Activated T-cell treated with anti-CD3 and anti-CD28 coated beads for 1 hour (primary cell): ENCODE results near the gene NOD2.

ENCODE experiments used
- DNase-seq: peaks from one replicate; pipeline ENCODE4 v3.0.0-alpha.2; 2020; ENCODE audit warnings: low read depth

The NOD2 gene

DNA sequence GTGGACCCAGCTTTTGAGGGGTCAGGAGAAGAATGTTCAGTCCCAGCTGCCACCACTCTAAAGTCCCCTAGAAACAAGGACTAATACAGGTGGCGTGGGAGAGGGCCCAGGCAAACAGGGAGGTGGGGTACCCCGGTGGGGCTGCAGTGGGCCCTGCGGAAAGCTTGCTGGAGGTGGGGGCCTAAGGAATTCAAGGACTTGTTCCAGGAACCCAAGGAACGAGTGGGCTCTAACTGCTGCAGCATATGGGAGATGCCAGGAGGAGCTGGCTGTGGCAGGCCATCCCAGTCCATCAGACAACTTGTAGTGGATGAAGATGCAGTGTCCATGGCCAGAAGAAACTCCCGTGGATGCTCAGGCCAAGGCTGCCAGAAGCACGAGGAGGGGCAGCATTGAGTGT is 22.9 kb upstream of the NOD2 start:
- no peak for DNase-seq

DNA sequence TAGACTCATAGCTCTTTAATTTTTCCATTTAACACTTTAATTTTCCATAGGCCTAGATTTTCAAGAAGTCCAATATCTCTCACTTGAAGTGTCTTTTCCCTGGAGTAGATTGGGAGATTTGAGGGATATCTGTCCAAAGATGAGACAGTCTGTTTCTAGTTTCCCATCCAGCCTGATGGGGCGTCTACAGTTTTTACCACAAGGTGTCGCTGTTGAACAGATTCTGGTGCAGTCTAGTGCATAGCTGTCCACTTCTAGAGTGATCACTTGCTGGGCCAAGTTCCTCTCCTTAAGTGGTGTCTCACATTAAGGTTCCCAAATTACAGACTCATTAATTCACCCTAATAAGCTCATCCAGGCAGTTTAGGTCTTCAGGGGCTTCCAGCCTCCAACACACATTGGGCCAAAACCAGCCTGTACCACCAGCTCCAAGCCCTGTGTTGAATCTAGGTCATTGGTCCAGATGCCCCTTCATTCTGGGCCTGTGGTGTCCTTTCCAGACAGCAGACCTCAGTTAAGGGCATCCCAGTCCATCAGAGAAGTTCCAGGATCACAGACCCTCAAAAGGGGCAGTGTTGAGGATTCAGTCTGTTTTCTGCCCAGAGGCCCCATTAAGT is 21.7 kb upstream of the NOD2 start:
- DNase-seq, result no peak

DNA sequence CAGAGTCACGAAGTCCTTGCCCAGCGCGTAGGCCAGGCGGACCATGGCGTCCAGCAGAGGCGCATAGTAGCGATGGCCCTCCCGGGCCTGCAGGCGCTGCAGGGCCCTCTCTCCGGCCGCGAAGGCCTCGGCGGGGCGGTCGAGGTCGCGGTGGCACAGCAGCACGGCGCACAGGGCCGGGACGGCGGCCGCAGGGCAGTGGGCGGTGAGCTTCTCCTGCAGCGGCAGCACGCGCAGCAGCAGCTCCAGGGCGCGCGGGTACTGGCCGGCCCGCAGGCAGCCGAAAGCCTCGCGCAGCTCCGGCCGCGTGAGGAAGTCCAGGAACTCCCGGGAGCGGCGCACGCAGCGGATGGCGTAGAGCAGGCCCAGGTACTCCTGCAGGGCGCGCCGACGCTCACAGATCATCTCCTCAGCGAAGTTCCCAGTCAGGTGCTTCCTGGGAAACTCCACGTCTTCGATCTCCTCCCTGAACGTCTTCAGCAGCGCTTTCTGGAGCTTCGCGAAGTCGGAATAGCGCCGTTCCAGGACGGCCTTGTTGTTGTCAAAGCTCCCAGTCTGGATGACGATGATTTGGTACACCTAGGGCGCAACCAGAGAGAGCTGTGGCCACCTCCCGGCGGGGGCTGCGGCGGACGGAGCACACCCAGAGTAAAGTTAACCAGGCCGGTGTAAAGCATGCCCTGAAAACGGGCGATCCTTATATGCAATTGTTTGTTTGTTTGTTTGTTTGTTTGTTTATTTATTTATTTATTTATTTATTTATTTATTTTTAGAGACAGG is 19.7 kb upstream of the NOD2 start:
- DNase-seq, result no peak

DNA sequence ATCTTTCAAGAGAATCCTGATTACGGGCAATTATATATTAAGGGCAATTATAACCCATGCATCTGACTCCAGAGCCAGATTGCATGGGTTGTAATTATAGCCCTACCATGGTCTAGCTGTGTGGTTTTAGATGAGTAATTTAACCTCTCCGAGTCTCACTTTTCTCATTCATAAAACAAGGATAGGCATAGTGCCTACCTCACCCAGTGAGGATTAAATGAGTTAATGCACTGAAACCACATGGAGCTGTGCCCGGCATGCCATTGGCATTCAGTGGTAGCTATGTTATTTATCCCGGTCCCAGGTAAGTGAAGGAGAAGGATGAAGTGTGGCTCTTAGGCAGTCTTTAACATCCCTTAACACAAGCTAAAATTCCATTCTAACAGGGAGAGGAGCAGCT is 18.6 kb upstream of the NOD2 start:
- no peak for DNase-seq

DNA sequence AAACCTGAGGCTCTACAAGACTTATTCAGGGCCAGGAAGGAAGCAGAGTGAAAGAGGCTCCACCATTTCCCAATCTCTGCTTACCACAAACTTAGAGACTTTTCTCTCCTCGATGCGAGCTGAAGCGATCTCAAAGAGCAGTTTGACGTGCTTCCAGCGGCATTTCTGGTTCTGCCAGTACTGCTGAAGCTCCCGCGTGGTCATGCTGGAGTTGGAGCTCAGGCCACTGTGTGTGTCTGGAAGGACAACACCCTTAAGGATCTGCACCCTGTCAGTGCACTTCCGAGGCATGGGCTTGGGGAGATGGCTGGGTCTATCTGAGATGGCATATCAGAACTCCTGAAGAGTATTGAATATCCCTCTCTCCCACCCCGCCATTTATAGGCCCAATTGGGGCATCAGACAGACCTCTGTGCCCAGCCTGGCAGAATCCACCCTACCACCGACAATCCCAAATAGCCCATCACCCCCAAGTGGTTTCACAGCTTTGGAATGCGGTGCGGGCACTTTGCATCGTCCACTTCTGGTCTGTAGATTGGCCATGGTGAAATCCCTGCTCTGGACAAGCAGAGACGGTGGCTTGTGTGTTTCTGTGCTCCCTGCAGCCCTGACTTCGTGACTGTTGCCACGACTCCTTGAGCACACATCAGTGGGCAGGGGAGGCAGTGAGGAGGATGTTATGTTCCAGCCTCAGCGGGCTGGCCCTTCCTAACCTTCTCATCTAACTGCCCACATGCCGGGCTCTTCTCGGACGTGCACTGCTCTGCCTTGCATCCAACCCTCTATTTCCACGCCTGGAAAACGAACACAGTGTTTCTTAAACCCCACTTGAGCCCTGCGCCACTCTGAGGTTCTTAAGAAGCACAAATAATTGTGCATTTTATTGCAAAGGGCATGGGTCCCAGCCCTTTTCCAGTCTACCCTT is 17.5 kb upstream of the NOD2 start:
- no peak for DNase-seq

DNA sequence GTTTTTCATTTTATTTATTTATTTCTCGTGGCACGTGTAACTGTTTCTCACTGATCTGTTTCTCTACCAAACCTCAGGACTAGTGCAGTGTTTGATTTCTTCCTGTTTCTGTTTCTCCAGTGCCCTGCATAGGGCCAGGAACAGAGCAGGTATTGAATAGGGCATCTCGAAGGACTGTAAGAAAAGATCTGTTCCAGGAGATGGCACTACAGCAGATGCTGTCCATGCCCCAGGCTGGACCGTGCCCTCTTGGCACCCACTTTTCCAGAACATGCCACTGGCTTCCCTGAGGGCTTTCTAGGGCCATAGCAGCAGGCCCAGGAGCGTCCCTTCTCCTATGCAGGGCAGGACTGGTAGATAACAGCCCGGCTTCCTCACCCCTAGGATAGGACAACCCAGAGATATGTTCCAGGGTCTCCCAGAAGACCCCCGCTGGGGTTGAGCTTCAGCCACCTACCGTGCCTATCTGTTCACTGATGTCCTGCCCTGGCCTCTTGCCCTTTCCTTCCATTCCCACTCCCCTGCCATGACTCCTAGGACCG is 16.7 kb upstream of the NOD2 start:
- DNase-seq, result no peak

DNA sequence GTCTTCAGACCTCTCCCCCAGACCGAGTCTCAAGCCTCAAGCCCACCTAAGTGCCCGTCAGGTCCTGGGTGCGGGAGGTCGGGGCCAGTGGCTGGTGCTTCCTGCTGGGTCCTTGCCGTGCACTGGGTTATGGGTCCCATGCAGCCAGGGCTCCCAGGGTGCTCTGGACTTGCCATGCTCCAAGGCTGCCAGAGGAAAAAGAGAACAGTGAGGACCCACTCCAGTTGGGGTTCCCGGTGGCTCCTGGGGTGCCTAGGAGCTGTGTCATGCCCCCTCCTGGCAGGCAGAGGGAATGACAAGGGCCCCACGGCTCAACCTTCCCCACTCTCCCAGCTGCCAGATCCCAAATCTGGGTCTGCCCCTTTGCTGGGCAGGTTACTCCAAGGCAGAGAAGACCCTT is 16.1 kb upstream of the NOD2 start:
- DNase-seq, result no peak

DNA sequence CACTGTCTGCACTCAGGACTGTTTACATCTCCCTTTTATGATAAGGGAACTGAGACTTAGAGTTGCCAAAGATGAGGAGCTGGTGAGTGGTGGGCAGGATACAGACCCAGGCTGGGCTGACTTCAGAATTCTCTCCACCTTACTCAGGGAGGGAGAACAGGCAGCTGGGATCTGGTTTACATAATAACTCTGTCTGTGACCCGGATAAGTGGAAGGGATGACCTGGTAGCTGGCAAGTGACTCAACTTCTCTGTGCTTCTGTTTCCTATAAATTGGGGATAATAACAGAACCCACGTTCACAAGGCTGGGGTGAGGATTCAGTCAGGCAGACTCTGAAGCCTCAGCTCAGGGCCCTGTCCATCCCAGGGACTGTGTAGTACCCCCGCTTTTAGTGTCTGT is 14.9 kb upstream of the NOD2 start:
- DNase-seq, result no peak

DNA sequence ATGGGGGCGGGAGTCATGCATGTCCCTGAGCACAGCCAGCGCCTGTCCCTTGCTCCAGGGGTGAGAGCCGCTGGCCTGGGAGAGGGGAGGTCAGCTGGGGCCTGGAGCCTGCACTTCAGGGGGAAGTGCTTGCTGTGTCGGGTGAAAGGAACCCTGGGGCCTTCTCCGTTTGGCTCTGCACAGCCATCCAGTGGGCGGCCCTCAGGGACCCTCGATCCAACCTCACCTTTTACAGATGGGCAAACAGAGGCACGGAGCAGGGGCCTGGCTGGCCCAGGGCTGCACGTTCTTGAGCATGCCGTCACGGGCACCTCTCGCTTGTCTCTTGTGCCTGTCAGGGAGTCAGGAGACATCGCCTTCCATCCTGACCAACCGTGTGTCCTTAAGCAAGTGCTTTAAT is 14.1 kb upstream of the NOD2 start:
- no peak for DNase-seq

DNA sequence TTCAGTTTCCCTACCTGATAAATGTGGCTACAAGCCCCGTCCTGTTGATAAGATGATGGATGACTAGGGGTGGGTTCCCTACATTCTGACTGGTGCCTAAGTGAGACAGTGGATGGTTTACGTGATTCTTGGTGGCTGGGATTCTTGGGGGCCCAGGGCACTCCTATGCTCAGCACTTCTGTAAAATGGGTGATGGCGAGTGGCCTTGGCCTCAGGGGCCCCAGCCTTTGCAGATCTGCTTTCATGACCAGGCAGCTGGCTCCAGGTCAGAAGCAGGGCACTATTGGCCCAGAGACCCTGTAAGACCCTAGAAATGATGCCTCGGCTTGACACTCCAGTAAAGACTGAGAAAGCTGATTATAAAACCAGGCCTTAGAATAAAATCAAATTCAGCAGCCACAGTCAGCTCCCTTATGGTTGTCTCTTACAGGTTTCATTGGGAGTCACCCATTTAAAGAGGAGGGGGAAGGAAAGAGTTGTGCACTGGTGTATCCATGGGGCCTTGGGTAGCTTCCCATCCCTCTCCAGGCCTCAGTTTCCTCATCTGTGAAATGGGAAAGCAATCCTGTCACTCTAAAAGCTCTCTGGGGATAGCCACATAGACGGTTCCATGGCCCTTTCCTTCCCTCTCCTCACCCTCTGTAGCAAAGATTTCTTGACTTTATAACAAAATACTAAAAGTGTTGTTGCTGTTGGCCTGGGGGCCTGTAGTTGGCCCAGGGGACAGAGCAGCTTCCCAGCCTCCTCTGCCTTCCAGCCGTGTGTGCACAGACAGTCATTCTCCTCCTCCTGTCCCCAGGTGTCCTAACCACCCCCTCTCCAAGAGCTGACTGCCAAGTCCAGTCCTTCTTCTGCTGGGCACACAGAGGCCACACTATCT is 13.5 kb upstream of the NOD2 start:
- DNase-seq, result no peak

DNA sequence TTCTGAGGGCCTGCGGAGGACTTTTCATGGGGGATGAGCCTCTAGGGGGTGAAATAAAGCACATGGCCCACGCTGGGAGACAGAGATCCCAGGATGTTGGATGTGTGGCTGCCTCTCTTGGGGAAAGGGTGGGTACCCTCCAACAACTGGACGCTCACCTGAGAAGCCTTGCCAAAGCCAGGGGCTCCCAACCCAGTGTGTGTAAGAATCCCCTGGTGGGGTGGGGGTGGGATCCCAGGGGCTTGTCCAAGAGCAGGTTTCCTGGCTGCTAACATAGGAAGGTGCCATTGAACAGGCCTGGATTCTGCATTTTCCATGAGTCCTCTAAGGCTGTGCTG is 12.9 kb upstream of the NOD2 start:
- no peak for DNase-seq

DNA sequence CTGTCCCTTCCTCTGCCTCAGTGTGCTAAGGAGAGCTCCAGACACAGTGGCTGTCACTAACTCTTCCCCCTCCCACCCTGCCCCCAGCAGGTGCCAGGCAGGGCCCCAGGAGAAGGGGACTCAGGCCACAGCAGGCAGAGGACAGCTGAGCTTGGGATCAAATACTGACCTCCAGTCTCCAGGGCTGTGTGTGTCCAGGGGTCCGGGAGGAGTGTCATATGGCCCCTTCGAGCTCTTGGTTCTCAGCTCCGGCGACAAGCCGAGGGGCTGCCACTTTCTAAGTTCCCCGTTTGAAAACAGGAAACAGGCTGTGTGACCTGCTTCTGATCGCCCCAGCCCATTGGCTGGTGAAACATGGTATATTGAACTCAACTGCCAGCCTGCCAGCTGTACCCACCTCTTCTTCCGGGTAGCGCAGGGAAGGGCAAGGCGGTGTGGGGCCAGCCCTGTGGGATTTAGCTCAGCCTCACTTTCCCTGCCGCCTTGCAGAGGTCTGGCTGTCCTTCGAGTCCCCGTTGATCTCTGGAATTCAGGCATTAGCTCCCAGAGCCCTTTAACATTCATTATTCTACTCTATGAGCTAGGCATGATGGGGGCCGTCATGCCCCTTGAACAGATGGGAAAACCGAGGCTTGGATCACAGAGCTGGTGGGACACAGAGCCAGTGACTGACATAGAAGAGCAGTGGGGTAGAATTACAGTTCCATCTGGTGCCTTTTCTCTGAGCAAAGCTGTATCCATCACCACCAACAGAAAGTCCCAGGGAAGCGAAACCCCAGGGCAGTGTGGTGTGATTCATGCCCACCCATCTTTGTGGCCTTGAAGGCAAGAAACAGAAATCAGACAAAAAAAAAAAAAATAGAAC is 12.2 kb upstream of the NOD2 start, which contains the start of gene SNX20:
Gene SNX20 (minus strand): TSS at position 292 of the 865 bp plus-strand sequence. CDS start 3,786 bp downstream, outside the sequence.
- DNase-seq, result peak; percentile 55

DNA sequence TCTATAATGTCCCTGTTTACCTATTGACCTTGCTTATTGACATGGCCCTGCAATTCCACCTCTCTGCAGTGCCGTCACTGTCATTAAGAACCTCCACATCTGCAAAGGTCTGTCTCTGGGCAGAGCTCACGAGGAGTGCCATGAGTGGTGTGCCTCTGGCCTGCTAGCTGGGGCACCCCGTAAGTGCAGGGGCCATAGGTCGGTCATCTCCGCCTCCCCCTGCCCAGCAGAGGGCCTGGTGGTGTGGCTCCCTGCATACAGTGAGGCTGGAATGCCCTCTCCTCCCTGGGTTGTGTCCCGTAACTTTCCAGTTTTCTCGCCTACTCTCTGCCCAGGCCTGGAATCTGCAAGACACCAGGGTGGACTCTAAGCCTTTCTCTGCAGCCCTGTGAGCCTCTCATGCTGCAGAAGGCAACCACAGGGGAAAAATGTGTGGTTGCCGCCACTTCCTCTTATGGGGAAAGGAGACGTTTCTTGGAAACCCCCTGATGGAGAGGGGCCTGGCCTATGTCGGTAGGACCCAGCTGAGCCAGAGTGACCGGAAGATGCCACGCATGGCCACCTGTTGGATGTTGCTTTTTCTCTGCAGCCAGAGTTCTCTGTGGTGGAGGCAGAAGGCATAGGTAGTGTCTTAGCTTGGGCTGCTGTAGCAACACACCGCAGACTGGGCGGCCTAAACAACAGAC is 9.6 kb upstream of the NOD2 start:
- no peak for DNase-seq

DNA sequence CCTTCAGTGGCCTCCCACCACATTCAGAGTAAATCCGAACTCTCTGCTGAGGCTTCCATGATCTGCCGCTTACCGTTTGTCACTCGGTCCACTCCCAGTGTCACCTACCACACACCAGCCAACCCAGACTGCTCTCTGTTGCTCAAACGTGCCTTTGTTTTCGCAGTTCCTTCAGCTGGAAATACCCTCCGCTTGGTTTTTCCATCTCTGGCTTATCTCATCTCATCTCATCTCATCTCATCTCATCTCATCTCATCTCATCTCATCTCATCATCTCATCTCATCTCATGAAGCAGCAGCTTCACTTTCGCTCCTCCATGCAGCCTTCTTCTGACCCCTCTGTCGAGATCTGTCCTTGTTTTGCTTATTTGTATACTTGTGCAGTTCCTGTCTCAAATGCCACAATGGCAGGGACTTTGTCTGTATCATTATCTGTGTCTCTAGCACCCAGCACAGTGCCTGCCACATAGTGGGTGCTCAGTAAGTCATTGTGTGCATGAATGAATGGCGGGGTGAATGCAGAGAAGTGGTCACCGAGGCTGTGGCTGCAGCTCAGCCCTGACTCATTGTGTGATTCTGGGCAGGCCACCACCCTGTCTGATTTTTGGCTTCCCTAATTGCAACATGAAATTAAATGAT is 8.5 kb upstream of the NOD2 start:
- DNase-seq, result no peak

DNA sequence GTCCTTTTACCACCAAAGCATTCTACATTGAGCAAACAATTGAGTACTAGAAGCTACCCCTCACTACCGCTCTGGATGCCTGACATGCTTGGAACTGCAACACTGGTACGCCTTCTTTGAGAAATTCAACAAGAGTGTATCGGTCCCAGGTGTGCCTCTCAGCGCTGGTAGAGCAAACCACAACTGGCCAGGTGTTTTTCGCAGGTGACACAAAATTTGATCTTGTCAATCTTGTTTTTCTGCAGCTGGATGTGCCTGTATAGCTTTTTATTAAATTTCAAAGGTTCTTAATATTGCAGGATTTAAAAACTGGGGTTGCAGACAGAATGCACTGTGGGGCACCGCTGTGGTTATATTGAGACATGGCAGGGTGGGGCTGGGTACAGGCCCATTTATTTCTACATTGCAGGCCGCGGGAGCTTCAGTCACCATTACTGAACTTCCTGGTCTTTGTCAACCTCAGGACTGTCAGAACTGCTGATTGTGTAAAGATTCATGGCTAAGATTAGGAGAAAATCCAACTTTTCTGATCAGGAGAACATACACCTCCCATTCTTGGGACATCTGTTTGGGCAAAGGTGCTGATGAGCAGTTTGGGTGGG is 7.8 kb upstream of the NOD2 start:
- no peak for DNase-seq

DNA sequence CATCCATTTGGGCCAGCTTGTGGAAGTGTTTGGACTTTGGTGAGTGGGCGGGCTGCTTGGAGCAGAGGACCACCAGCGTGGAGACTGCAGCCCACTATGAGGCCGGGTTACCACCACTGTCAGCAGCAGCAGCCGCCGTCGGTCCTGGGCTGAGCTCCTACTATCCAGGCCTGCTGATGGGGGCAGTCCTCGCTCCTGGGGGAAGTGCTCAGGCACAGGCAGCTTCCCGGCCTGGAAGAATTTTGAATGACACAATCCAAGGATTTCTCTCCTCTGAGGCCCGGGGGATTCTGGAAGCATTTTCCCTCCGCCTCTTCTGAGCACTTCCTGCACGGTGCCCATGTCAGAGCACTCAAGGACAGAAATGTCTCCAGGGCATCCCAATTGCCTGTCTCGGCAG is 5.3 kb upstream of the NOD2 start:
- no peak for DNase-seq

DNA sequence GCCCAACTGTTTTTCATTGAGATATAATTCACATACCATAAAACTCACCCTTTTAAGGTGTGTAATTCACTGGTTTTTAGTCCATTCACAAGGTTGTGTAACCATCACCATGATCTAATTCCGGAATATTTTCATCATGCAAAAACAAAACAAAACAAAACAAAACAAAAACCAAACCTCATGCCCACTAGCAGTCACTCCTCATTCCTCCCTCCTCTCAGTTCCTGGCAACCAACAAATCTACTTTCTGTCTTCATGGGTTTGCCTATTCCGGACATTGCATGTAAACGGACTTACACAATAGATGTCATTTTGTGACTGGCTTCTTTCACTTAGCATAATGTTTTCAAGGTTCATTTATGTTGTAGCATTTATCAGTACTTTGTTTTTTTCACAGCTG is 4.5 kb upstream of the NOD2 start:
- no peak for DNase-seq

DNA sequence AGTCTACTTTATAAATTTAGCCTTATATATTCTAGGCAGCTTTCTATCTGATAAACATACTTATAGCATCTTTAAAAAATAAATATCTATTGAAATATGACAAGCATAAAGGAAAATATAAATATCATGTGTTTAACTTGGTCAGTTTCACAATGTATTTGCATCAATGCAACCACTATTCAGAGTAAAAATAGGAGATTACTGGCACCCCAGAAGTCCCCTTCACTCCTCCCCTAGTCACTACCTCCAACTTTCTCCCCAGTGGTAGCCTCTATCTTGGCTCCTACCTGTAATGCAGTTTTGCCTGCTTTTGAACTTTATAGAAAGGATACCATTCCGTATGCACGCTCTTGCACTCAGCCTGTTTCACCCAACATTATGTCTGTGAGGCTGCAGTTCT is 3.2 kb upstream of the NOD2 start:
- DNase-seq, result no peak

DNA sequence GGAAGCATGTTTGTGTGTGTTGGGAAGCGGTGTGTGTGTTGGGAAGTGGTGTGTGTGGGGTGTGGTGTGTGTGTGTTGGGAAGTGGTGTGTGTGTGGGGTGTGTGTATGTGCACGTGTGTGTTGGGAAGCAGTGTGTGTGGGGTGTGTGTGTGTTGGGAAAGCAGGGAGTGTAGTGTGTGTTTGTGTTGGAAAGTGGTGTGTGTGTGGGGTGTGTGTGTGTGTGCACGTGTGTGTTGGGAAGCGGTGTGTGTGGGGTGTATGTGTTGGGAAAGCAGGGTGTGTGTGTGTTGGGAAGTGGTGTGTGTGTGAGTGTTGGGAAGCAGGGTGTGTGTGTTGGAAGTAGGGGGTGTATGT is 785 bp upstream of the NOD2 start:
- no peak for DNase-seq
